OCI-LY7 (cell line): ENCODE measurements around the gene ACSM2A. TPM values are rescaled to one million over a fixed set of nuclear protein-coding genes. Genes with fewer than 3 reads are reported as not detected.
"Not testable (repeated sequence)": the region's sequence is repeated elsewhere in the genome, so short reads cannot be mapped to it uniquely, and the experiment has no call there.

Experiments used
- Bru-seq: library from RNA; stranded (reverse); fragments of 400-500 nt; gene quantifications from one replicate; lab custom pipeline; 2021; lab: Mats Ljungman, UMichigan
- BruChase-seq, 2 experiments: library from RNA; stranded (reverse); fragments of 400-500 nt; gene quantifications; one replicate each; lab custom pipeline; 2021; lab: Mats Ljungman, UMichigan
- BruUV-seq: library from RNA; stranded (reverse); fragments of 400-500 nt; replicated peaks from 2 replicates; lab custom pipeline; 2021; lab: Mats Ljungman, UMichigan
- CTCF ChIA-PET: fragments of 300-600 bp; sonication (Branson Sonifier 250); formaldehyde crosslinking; loops from one replicate; lab custom pipeline; 2022; ENCODE audit warnings: antibody characterized with exemption; ENCODE audit not compliant: unreplicated experiment; lab: Charles Lee
- POLR2A ChIA-PET: fragments of 300-600 bp; sonication (Branson Sonifier 250); formaldehyde crosslinking; loops from one replicate; lab custom pipeline; 2022; ENCODE audit warnings: antibody characterized with exemption; lab: Charles Lee
- DNase-seq: peaks from one replicate; pipeline ENCODE4 v3.0.0-alpha.2; 2015; ENCODE audit warnings: low spot score
- H2AFZ ChIP-seq: fragments of 200-600 bp; sonication (generic), shearing (Covaris generic); 2 replicates; pipeline ENCODE4 v1.6.1; 2014; ENCODE audit warnings: mild to moderate bottlenecking, antibody characterized with exemption, low read length, moderate library complexity
- H3K27ac ChIP-seq: fragments of 200-600 bp; sonication (generic); 2 replicates; pipeline ENCODE4 v1.5.1; 2014; ENCODE audit warnings: mixed run types, low read depth, mild to moderate bottlenecking, moderate library complexity, low read length, inconsistent platforms; ENCODE audit not compliant: poor library complexity, severe bottlenecking
- H3K36me3 ChIP-seq: fragments of 200-600 bp; sonication (generic); 2 replicates; pipeline ENCODE4 v1.6.1; 2014; ENCODE audit warnings: mild to moderate bottlenecking, antibody characterized with exemption, low read length, moderate library complexity, mixed read lengths; ENCODE audit not compliant: insufficient read depth
- H3K4me1 ChIP-seq: fragments of 200-600 bp; sonication (generic); 2 replicates; pipeline ENCODE4 v1.5.1; 2014; ENCODE audit warnings: mild to moderate bottlenecking, low read length; ENCODE audit not compliant: insufficient read depth, poor library complexity, severe bottlenecking
- H3K4me2 ChIP-seq: fragments of 200-600 bp; sonication (generic); 2 replicates; pipeline ENCODE4 v1.6.1; 2014; ENCODE audit warnings: mild to moderate bottlenecking, low read length
- H3K4me3 ChIP-seq: fragments of 200-600 bp; sonication (generic); 2 replicates; pipeline ENCODE4 v1.5.1; 2014; ENCODE audit warnings: mild to moderate bottlenecking, low read depth, low read length; ENCODE audit not compliant: poor library complexity, severe bottlenecking
- H3K79me2 ChIP-seq: fragments of 200-600 bp; sonication (generic); 2 replicates; pipeline ENCODE4 v1.6.1; 2016; ENCODE audit warnings: low read depth, mild to moderate bottlenecking, low read length, moderate library complexity, mixed read lengths; ENCODE audit not compliant: insufficient read depth
- H3K9me2 ChIP-seq: fragments of 200-600 bp; sonication (generic); 2 replicates; pipeline ENCODE4 v1.6.1; 2016; ENCODE audit warnings: mild to moderate bottlenecking, low read length, mixed read lengths; ENCODE audit not compliant: insufficient read depth
- H3K9me3 ChIP-seq: fragments of 200-600 bp; sonication (generic); 2 replicates; pipeline ENCODE4 v1.6.1; 2014; ENCODE audit warnings: mild to moderate bottlenecking, mixed run types, low read length, mixed read lengths
- H4K20me1 ChIP-seq: fragments of 200-600 bp; sonication (generic); 2 replicates; pipeline ENCODE4 v1.6.1; 2014; ENCODE audit warnings: mild to moderate bottlenecking, antibody characterized with exemption, low read length, moderate library complexity, mixed read lengths; ENCODE audit not compliant: insufficient read depth
- CTCF ChIP-seq: fragments of 200-600 bp; sonication (generic); conservative IDR thresholded peaks from 2 replicates; pipeline ENCODE4 v1.5.1; 2014; ENCODE audit warnings: mild to moderate bottlenecking, antibody characterized with exemption, low read length, moderate library complexity, mixed read lengths
- EZH2phosphoT487 ChIP-seq: fragments of 200-600 bp; sonication (generic); IDR thresholded peaks from 2 replicates; pipeline ENCODE4 v1.6.1; 2018; ENCODE audit warnings: low read depth, borderline replicate concordance, mild to moderate bottlenecking, mixed run types, antibody characterized with exemption, low read length, moderate library complexity, mixed read lengths
- intact Hi-C: fragments of 100-400 bp; cut with micrococcal nuclease; formaldehyde crosslinking; loops from one replicate; pipeline ENCODE4 v1.10.0; 2022; ENCODE audit not compliant: unreplicated experiment
- long read RNA-seq: library from polyadenylated mRNA; stranded (forward); transcript quantifications from one replicate; pipeline ENCODE4 v2.0.0, GENCODE V29; 2022
- total RNA-seq, 2 experiments: library from RNA; depleted of rRNA in 1 of 2; stranded (reverse); fragments of >200 nt in 1 of 2; shearing (Covaris generic) in 1 of 2; gene quantifications; 2 replicates each; pipeline ENCODE4 v1.2.3, GENCODE V29; 2014 to 2022

ACSM2A gene
- total RNA-seq (2014; rRNA removed; shearing (Covaris generic)) (not detected in 2 replicates), total RNA-seq (2022) (not detected in 2 replicates), Bru-seq, nascent RNA (not detected), BruChase-seq, experiment 1, labeled RNA remaining after a 6-hour chase (not detected), BruChase-seq, experiment 2, labeled RNA remaining after a 2-hour chase (not detected)
- long read RNA-seq: 0 reads

DNA sequence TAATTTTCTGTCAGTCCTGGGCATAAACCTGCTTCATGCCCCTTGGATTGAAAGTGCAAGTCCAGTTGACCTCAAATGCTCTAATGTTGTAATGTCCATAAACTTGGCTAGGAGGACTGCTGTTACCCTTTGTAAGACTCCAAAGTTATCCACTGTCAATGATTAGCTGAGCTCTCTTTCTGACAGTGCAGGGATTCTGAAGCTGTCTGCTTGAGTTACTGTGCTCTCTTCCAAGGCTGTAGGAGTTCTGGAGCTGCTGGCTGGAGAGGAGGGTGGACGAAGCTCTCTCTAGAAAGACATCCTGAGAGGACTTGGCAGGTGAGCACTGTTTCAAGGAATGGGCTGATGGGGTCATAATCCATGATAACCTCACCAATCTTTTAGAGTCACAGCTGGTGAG lies at the start of gene ACSM2A:
Gene ACSM2A, plus strand, starts transcription at position 158 of the 400 bp plus-strand sequence. CDS start 8,594 bp downstream, outside the sequence.
- H4K20me1 ChIP-seq, POLR2A ChIA-PET, H2AFZ ChIP-seq, H3K4me2 ChIP-seq, CTCF ChIA-PET, DNase-seq, BruUV-seq, H3K9me2 ChIP-seq, H3K36me3 ChIP-seq, H3K27ac ChIP-seq, H3K4me1 ChIP-seq, H3K79me2 ChIP-seq, intact Hi-C loops, H3K4me3 ChIP-seq, H3K9me3 ChIP-seq: not testable (repeated sequence)

DNA sequence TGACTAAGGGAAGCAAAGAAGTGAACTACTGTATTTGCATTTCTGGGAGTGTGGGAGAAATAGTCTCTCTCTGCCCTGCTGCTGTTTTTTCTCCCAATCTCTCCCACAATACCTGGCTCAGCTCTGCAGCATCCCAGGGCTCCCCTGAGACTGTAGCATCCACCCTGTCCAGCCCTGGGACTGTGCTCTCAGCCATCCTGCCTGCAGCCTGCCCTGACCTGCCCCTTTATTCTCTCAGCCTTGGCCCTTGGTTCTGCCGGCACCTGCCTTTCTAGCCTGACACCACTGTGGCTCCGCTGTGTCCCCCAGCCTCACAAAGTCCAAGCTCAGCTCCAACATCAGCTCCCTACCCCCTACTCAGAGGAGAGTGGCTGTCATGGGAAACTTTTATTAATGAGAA lies 48.7 kb upstream of the ACSM2A start:
- Histone ChIP-seq H4K20me1 (no peaks in the 10 kb centered on the region), H3K36me3 (no peaks in the 10 kb centered on the region), H3K27ac (no peak overlapping the region), H3K4me2 (no peak overlapping the region), H3K9me3 (no peaks in the 10 kb centered on the region), H3K4me3 (no peak overlapping the region), H2AFZ (no peak overlapping the region), H3K4me1 (no peaks in the 10 kb centered on the region), H3K79me2 (no peaks in the 10 kb centered on the region), H3K9me2 (no peaks in the 10 kb centered on the region)
- ChIA-PET CTCF (no interaction called here), POLR2A (no interaction called here)
- TF ChIP-seq CTCF (no peak), EZH2phosphoT487 (no peak)
- no TSS peak for BruUV-seq
- intact Hi-C loops: no loop called here
- DNase-seq: no peak

DNA sequence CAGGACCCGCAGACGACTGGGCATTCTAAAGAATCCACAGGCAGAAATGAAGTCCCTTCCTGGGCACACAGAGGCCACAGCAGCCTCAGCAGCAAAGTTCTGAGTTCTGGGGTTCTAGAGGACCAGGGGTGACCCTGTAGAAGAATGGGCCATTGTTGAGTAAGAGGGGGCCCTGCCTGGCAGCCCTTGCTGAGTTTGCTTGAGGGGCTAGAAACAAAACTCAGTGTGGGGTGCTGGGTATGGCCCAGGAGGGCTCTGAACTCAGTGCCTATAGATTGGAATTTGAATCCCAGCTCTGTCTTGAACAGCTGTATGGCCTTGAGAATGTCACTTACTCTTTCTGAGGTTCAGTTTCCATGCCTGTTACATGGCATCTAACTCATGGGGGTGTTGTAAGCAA lies 46.7 kb upstream of the ACSM2A start, which contains the start of gene PDILT:
Gene PDILT, minus strand, starts transcription at position 101 of the 400 bp plus-strand sequence. CDS start 5,437 bp downstream, outside the sequence.
- Histone ChIP-seq H3K9me3 (no peaks in the 10 kb centered on the region), H3K27ac (no peak within 1 kb of the TSS), H2AFZ (no peak within 1 kb of the TSS), H3K36me3 (no peaks in the 10 kb centered on the region), H3K9me2 (no peaks in the 10 kb centered on the region), H3K4me3 (no peak within 1 kb of the TSS), H3K4me1 (no peaks in the 10 kb centered on the region), H4K20me1 (no peaks in the 10 kb centered on the region), H3K79me2 (no peaks in the 10 kb centered on the region), H3K4me2 (no peak within 1 kb of the TSS)
- intact Hi-C loops: no loop called here
- CTCF ChIA-PET: no interaction called here
- no TSS peak for BruUV-seq
- POLR2A ChIA-PET: no interaction called here
- TF ChIP-seq CTCF (no peak), EZH2phosphoT487 (no peak)
- no peak for DNase-seq
